ENCODE results near the gene UBE2E3.

DNA sequence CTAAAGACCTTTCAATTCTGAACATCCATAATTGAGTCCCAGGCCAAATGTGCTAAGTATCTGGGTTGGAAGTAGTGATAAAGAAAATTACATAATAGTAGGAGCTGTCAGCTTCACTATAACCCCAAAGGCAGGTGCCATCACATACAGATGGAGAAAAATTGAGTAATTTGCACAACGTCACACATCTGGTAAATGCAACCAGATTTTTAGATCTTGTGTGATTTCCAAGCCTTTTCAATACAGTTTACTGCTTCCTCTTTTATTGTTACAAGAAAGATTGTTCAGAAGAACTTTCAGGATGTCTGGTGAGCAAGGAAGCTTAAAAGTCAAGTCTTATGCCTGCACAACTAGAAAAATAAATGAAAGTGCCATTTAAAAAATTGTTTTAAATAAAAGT, 62.3 kb downstream of the UBE2E3 start:
- TF ChIP-seq, protein P1, sequence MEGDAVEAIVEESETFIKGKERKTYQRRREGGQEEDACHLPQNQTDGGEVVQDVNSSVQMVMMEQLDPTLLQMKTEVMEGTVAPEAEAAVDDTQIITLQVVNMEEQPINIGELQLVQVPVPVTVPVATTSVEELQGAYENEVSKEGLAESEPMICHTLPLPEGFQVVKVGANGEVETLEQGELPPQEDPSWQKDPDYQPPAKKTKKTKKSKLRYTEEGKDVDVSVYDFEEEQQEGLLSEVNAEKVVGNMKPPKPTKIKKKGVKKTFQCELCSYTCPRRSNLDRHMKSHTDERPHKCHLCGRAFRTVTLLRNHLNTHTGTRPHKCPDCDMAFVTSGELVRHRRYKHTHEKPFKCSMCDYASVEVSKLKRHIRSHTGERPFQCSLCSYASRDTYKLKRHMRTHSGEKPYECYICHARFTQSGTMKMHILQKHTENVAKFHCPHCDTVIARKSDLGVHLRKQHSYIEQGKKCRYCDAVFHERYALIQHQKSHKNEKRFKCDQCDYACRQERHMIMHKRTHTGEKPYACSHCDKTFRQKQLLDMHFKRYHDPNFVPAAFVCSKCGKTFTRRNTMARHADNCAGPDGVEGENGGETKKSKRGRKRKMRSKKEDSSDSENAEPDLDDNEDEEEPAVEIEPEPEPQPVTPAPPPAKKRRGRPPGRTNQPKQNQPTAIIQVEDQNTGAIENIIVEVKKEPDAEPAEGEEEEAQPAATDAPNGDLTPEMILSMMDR (IDR thresholded peaks at IDR 0.05 in 8 of 11, conservative IDR thresholded peaks at IDR 0.05 in 3 of 11): no peak
- no peak for TF ChIP-seq POLR2A (IDR thresholded peaks at IDR 0.05)

All from spleen (tissue), 7 donors.